Panc1 (cell line): ENCODE data around the gene ARHGAP8. TPM values are rescaled to one million over a fixed set of nuclear protein-coding genes. Genes with fewer than 3 reads are reported as not detected.

ENCODE experiments used
- ATAC-seq: fragments of 200-7000 bp; cut with Tn5 transposase; 2 replicates; pipeline ENCODE4 v1.9.1; 2020; ENCODE audit warnings: mild to moderate bottlenecking, moderate library complexity
- BruUV-seq: library from RNA; stranded (reverse); fragments of 400-500 nt; replicated peaks from 2 replicates; lab custom pipeline; 2021; lab: Mats Ljungman, UMichigan
- CTCF ChIA-PET: fragments of 300-600 bp; sonication (Branson Sonifier 250); formaldehyde crosslinking; loops from one replicate; lab custom pipeline; 2022; ENCODE audit warnings: antibody characterized with exemption; lab: Charles Lee
- POLR2A ChIA-PET: fragments of 300-600 bp; sonication (Branson Sonifier 250); formaldehyde crosslinking; loops from one replicate; lab custom pipeline; 2022; ENCODE audit warnings: antibody characterized with exemption; lab: Charles Lee
- DNase-seq: peaks from one replicate; pipeline ENCODE4 v3.0.0-alpha.2; 2010; ENCODE audit warnings: low read depth, low spot score
- H3K27ac ChIP-seq: 2 replicates; pipeline ENCODE4 v1.5.1; 2011; ENCODE audit warnings: mild to moderate bottlenecking, low read length, inconsistent platforms
- H3K27me3 ChIP-seq: fragments of 200-500 bp; sonication (Bioruptor generic); 2 replicates; pipeline ENCODE4 v1.6.0; 2014; ENCODE audit warnings: low read length, inconsistent platforms; ENCODE audit not compliant: control insufficient read depth, insufficient read depth
- H3K36me3 ChIP-seq: fragments of 200-500 bp; sonication (Bioruptor generic); 2 replicates; pipeline ENCODE4 v1.5.1; 2014; ENCODE audit warnings: inconsistent platforms, mild to moderate bottlenecking, low read length, moderate library complexity; ENCODE audit not compliant: control insufficient read depth, insufficient read depth
- H3K4me1 ChIP-seq: 2 replicates; pipeline ENCODE4 v1.5.1; 2011; ENCODE audit warnings: inconsistent platforms, mild to moderate bottlenecking, low read length, moderate library complexity; ENCODE audit not compliant: control insufficient read depth, insufficient read depth
- H3K4me3 ChIP-seq, 2 experiments: 2 replicates each; pipeline ENCODE4 v1.5.1; 2011 to 2012; ENCODE audit warnings: low read depth in 2 of 2, low read length in 2 of 2, mild to moderate bottlenecking in 2 of 2, inconsistent platforms in 1 of 2, moderate library complexity in 1 of 2
- H3K9me3 ChIP-seq: fragments of 200-500 bp; sonication (Bioruptor generic); 2 replicates; pipeline ENCODE4 v1.5.1; 2014; ENCODE audit warnings: low read depth, mild to moderate bottlenecking, inconsistent platforms, low read length, moderate library complexity; ENCODE audit not compliant: control insufficient read depth, insufficient read depth
- CTCF ChIP-seq: fragments of 450-650 bp; IDR thresholded peaks from 2 replicates; pipeline ENCODE4 v1.5.1; 2017; ENCODE audit warnings: mild to moderate bottlenecking
- POLR2AphosphoS5 ChIP-seq: IDR thresholded peaks from 2 replicates; pipeline ENCODE4 v1.6.1; 2012; ENCODE audit warnings: mild to moderate bottlenecking, low read depth, low read length, moderate library complexity
- SIN3A ChIP-seq: IDR thresholded peaks from 2 replicates; pipeline ENCODE4 v1.6.1; 2012; ENCODE audit warnings: low read depth, mild to moderate bottlenecking, low read length, moderate library complexity, borderline replicate concordance; ENCODE audit not compliant: insufficient read depth
- TCF7L2 ChIP-seq: IDR thresholded peaks from 2 replicates; pipeline ENCODE4 v1.6.1; 2011; ENCODE audit warnings: mild to moderate bottlenecking, low read depth, low read length, inconsistent platforms
- in situ Hi-C: cut with HindIII; loops from 2 replicates; pipeline ENCODE4 v1.10.0; 2016; ENCODE audit warnings: low sequenced_read_pairs, low pct_unique_long_range_greater_than_20kb
- intact Hi-C: fragments of 100-400 bp; cut with micrococcal nuclease; formaldehyde crosslinking; loops from one replicate; pipeline ENCODE4 v1.10.0; 2022; ENCODE audit not compliant: unreplicated experiment
- total RNA-seq: library from RNA; stranded (reverse); gene quantifications from one replicate; pipeline ENCODE4 v1.2.1, GENCODE V29; 2021; ENCODE audit not compliant: unreplicated experiment
- TF ChIP-seq, protein P1 (sequence below), 2 experiments: IDR thresholded peaks; 2 replicates each; pipeline ENCODE4 v1.6.1; 2011 to 2012; ENCODE audit warnings: low read depth in 2 of 2, control low read depth in 1 of 2, low read length in 1 of 2, mild to moderate bottlenecking in 1 of 2, moderate library complexity in 1 of 2; ENCODE audit not compliant: insufficient read depth in 1 of 2

The ARHGAP8 gene
- total RNA-seq, 1 experiment from 2014 or later: 9.2 TPM

DNA sequence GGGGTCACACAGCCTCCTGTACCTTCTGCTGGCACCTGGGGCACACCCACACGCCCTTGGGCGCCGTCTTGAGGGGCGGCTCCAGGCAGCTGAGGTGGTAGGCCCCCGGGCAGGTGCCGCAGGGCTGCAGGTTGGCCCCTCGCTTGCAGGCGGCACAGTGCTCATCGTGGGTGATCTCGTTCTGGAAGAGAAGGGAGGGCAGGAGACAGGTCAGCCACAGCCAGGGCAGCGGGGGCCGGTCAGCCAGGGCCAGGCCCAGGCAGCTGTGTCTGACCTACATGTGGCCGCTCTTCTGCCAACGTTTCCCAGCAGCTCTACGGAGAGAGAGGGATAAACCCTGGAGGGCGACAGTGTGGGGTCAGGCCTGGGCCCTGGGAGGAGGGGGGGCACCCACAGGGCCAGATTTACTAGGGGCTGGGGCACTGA lies 135.6 kb downstream of the ARHGAP8 start:
- Histone ChIP-seq H3K4me3 (no peak overlapping the region), H3K27me3 (no peaks in the 10 kb centered on the region), H3K9me3 (no peaks in the 10 kb centered on the region), H3K36me3 (no peaks in the 10 kb centered on the region), H3K4me1 (no peaks in the 10 kb centered on the region), H3K27ac (no peak overlapping the region)
- DNase-seq: no peak
- no peak for ATAC-seq
- in situ Hi-C loops (no loop called here), intact Hi-C loops (no loop called here)
- no peak for TF ChIP-seq CTCF
- TF ChIP-seq TCF7L2: no peak
- no peak for TF ChIP-seq POLR2AphosphoS5
- TF ChIP-seq, protein P1, sequence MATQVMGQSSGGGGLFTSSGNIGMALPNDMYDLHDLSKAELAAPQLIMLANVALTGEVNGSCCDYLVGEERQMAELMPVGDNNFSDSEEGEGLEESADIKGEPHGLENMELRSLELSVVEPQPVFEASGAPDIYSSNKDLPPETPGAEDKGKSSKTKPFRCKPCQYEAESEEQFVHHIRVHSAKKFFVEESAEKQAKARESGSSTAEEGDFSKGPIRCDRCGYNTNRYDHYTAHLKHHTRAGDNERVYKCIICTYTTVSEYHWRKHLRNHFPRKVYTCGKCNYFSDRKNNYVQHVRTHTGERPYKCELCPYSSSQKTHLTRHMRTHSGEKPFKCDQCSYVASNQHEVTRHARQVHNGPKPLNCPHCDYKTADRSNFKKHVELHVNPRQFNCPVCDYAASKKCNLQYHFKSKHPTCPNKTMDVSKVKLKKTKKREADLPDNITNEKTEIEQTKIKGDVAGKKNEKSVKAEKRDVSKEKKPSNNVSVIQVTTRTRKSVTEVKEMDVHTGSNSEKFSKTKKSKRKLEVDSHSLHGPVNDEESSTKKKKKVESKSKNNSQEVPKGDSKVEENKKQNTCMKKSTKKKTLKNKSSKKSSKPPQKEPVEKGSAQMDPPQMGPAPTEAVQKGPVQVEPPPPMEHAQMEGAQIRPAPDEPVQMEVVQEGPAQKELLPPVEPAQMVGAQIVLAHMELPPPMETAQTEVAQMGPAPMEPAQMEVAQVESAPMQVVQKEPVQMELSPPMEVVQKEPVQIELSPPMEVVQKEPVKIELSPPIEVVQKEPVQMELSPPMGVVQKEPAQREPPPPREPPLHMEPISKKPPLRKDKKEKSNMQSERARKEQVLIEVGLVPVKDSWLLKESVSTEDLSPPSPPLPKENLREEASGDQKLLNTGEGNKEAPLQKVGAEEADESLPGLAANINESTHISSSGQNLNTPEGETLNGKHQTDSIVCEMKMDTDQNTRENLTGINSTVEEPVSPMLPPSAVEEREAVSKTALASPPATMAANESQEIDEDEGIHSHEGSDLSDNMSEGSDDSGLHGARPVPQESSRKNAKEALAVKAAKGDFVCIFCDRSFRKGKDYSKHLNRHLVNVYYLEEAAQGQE (IDR thresholded peaks at IDR 0.05; ENCODE audit: insufficient read depth in 1 of 2, low read depth in 2 of 2, low read length in 1 of 2): no peak
- no peak for TF ChIP-seq SIN3A
- ChIA-PET CTCF (no interaction called here), POLR2A (no interaction called here)
- no TSS peak for BruUV-seq

- no peak overlapping the region for H3K27ac ChIP-seq
- no peaks in the 10 kb centered on the region for H3K9me3 ChIP-seq
- CTCF ChIA-PET: no interaction called here
- no peak overlapping the region for H3K4me3 ChIP-seq
- intact Hi-C loops: no loop called here
- H3K36me3 ChIP-seq: no peaks in the 10 kb centered on the region
- 0 out of 2 replicates have a peak, but pooled peaks have one; percentile 14 for ATAC-seq
- POLR2A ChIA-PET: no interaction called here
- no peak for TF ChIP-seq CTCF
- TF ChIP-seq, protein P1 (IDR thresholded peaks at IDR 0.05; ENCODE audit: insufficient read depth in 1 of 2, low read depth in 2 of 2, low read length in 1 of 2): no peak
- TF ChIP-seq POLR2AphosphoS5: no peak
- no peak for TF ChIP-seq TCF7L2
- no peak for TF ChIP-seq SIN3A
- in situ Hi-C loops: no loop called here
- no peak for DNase-seq
- H3K4me1 ChIP-seq: no peaks in the 10 kb centered on the region
- H3K27me3 ChIP-seq: no peaks in the 10 kb centered on the region
- no TSS peak for BruUV-seq
Observed at GRCh38 chr22:44888491-44889254, 136.3 kb downstream of the ARHGAP8 start.
